ENCODE measurements around the gene SUFU.

SUFU gene

DNA sequence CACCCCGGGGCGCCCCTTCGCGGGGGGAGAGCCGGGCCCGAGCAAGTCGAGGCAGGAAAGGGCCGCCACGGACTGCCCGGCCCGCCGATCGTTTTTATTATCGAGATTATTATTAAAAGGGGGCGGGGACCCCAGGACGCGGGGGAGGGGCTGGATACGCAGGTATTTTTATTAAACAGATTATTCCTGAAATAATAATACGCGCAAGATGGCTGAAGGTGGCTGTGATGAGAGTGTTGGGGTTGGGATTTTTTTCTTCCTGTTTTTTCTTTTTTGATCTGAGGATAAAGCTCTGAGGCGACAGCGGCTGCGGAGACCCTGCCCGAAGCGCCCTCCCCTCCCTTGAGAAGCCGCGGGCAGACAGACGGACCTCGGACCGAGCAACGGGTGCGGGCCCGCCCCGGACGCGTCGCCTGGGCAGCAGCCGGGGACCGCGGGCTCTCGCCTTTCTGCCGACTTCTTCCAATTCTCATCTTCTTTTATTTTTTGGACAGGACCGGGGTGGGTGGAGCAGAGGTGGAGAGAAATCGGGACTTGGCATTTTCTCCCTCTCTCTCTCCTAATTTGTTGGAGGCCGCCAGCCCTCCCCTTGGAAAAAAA is 139.1 kb downstream of the SUFU start:
- peak; percentile 61 for DNase-seq

DNA sequence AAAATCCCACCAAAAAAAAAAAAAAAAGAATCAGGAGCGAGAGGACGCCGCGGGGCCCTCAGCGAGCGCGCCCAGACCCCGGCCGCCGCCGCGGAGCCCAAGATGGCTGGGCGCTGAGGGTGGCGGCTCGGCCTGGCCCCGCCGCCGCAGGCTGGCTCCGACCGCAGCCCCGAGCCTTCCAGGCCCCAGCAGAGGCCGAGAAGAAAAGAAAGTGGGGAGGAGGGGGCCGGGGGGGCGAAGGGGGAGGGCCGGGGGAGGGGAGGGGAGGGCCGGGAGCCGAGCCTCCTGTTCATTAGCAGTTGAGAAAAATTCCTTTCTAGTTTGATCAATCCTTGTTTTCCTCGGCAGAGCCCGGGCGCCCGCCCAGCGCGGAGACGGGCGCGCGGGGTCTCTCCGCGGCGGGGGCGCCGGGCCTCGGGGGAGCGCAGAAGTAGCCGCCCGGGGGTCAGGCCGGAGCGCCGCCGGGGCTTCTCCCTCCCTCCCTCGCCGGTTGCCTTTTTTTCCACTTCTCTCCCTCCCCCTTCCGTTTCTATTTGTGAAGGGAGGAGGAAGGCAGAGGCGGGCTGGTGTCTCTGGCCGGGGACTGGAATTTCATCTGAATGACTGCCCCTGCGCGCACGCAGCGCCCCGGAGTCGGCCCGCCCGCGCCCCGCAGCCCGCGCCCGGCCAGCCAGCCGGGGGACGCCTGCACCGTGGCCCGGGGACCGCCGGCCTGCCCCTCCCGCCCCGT is 139.7 kb downstream of the SUFU start:
- peak; percentile 55 for DNase-seq

DNA sequence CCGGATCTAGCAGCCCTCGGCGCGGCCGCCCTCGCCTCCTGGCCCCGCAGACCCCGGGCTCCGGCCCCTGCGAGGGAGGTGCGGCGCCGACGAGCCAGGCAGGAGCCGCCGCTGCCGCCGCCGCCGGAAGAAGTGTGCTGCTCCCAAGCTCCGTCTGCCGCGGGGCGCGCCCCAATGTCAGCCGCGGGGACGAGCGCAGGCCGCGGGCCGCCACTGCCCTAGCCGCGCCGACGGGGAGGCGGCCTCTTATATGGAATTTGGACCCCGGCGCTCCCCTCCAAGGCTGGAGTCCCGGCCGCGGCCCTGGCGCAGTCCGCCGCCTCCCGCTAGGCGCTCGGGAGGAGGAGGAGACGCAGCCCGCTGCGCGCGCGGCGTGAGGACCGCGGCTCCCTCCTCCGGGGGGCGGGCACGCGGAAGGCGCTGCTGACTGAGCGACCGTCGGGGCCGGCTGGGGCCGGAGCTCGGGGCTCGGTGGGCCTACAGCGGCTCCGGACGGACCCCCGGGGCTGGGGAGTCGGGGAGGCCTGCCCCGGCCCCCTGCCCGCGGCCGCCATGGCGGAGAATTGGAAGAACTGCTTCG is 140.4 kb downstream of the SUFU start, which contains the start of gene TRIM8:
Gene TRIM8, plus strand, starts transcription at position 414 of the 580 bp plus-strand sequence. Its CDS starts 139 bp downstream, at position 553.
- peak; percentile 66 for DNase-seq

DNA sequence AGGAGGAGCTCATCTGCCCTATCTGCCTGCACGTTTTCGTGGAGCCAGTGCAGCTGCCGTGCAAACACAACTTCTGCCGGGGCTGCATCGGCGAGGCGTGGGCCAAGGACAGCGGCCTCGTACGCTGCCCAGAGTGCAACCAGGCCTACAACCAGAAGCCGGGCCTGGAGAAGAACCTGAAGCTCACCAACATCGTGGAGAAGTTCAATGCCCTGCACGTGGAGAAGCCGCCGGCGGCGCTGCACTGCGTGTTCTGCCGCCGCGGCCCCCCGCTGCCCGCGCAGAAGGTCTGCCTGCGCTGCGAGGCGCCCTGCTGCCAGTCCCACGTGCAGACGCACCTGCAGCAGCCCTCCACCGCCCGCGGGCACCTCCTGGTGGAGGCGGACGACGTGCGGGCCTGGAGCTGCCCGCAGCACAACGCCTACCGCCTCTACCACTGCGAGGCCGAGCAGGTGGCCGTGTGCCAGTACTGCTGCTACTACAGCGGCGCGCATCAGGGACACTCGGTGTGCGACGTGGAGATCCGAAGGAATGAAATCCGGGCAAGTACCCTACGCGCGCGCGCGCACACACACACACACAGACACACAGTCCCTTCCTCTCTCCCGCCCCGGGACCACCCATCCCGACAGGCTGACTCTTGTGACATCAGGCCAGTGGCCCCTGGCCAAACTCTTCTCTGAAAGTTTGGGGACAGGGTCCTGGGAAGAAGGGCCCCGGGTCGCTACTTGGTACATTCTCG is 141.0 kb downstream of the SUFU start:
- peak; percentile 85 for DNase-seq

DNA sequence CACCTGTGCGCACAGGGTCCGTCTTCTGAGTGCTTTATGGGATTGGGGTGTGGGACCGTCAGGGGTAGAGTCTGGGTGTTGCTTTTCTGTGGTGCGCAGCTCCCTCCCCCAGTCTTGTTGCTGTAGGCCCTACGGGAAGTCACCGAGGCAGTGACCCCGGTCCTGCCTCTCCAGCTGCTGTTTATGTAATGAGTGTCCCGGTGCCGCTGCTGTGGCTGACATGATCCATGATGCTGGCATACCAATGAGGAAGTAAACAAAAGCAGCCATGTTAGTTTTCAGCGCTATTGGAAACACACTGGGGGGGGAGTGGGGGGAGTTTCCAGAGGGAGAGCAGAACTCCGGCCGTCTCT is 141.6 kb downstream of the SUFU start:
- DNase-seq, result peak; percentile 65

DNA sequence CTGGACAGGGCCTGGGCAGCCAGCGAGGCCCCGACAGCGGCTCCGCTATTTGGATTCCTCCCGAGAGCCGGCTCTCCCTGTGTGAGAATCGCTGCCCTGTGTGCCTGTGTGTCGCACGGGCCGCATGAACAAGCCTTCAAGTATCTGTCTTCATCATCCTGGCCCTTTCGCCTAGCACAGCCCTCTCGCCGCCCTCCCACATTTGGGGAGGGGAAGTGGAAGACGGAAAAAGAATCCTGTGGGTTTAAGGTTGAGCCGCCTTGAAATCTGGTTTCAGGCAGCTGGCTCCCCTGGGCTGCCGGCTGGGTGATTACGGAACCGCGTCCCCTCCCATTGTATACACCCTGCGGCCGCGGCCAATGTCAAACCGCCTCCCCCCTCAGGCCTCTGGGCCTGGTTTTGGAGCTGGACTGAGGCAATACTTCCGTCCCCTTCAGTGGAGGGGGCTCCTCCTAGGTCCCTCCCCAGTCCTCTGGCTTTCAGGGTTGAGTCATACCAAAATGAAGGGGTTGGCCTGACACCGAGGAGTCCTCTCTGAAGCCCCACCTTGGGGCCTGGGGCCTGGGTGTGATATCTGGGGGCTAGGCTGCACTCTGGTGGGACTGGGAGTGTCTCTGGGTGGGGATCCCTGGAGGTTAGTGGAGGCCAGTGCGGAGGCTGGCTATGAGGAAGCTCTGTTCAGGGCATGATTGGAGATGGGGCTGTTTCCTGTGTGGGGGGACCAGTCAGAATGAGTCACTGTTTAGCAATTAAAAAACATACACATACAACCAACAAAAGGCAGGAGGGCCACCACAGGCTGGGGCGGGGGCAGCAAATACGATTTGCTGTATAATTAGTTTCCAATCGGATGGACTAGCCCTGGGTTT is 142.2 kb downstream of the SUFU start:
- peak; percentile 82 for DNase-seq

DNA sequence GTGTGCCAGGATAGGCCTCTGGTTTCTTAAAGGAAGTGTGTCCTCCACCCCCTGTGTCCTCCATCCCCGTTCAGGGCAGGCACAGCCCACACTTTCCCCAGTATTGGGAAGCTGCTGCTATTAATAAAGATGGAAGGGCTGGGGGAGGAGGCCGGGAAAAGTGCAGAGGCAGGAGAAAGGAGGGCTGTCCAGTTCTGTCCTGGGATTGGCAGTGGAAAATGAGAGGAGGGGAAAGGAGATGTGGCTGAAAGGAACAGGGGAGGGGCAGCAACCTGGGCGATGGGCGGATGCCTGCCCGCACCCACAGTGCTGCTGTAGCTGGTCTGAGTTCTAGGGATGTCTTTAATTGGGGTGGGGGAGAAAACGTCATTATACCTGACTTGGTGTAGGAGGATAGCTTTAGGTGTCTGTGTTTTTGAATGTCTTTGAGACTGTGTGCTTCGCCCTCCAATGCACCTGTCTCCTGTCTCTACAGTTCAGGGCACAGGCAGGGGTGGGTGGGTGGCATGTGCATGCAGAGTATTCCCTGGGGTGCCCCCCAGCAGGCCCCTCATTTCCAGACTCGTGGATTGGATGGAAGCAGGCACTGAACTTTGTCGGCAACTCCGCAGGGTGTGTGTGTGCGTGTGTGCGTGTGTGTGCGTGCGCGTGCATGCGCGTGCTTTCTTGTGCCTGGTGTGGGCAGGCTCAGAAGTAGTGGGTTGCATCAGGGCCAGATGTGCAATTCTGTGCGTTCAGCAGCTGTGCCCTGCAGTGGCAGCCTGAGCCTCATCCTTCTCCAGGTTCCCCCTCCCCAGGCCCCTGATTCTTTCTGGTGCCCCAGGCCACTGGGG is 143.1 kb downstream of the SUFU start:
- peak; percentile 73 for DNase-seq

DNA sequence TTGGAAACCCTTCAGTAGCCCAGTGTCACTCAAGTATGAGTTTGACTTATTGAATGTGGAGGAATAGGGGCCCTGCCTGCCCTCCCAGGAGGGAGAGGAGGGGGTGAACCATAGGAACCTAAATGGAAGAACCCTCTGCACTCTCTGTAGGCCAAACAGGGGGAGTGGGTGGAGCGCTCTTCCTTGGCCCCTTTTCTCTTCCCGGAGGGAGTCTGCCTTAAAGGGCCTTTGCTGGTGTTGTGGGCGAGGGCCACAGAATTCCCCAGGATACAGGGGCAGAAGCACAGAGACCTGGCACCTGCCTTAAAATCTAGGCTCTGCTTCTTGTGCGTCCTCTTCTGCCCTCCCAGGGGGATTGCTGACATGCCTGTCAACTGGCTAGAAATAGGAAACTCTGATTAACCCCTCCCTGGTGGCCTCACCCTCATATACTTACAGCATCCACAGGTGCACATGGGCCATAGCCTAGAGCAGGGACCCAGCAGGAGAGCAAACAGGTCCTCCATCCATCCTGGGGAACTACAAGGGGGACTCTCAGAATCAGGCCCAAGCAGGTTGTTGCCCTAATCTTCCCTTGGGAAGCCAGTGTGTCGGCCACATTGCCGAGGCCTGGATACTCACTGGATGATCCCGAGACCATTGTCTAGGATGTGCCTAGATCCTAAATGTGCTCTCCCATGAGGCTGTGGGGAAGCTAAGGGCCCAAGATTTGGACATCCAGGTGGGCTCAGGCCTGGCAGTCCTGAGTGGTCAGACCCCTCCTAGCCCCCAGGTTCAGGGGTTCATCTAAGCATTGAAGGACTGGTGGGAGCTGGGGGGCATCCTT is 143.9 kb downstream of the SUFU start:
- DNase-seq, result no peak

DNA sequence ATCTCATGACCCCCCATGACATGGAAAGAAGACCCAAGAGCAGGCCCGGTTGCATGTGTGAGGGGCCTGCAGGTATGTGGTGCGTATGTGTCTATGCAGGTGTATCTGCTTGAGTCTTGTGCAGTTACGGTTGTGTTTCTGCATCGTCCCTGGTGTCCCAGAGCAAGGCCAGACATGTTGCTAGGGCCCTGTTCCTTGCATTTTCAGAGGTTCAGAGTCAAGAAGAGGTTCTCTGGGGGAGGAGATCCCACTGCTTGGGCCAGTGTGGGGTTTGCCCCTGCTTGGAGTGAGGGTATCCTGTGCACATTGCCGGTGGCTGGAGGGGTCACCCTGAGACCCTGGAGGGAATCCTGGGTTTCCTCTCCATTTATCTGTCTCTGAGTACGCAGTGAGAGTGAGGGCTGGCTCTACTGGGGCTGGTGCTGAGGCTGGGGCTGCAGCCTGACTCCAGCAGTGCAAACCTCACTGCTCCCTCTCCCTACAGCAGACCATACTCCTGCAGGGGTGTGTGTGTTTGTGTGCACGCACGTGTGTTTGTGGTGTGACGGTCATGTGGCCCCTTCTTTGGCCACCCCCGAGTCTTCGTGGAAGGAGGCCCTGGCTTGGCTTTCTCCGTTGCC is 144.6 kb downstream of the SUFU start:
- no peak for DNase-seq

DNA sequence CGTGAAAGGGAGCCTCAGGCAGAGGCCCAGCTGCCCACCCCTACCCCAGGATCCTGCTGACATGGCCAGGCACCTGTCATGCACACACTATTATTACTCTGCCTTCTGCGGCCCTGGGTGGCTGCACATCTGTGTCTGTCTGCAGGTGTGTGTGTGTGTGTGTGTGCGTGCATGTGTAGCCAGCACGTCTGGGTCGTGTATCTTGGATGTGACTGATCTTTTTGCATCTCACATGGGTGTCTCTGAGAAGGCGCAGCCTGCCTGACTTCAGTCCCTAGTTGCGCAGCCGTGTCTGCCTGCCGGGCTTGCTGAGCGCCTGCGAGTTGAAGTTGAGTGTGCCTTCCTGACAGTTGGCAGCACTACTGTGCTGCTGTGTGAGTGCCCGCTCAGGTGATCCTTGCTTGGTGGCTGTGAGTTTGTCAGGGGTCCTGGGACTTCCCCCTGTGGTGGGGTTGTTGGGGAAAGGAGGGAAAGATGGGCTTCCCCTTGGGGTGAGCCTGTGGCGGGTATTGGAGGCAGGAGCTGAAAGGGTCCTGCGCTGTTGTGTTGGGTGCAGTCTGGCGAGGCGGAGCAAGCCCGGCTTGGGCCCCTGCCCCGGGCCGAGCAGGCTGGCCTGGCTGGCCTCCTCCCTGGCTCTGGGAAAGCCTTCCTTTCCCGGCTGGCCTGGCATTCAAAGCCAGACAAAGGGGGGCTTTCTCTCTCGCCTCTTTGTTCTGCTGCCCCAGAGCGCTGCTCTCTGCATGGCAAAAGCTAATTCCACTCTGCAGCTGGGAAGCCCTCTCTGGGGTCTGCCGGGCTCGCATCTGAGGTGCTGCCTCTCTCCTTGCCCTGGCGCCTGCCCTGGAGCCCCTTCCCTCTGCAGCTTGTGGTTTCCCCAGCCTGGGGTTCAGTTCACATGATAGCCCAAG is 145.4 kb downstream of the SUFU start:
- peak; percentile 63 for DNase-seq

DNA sequence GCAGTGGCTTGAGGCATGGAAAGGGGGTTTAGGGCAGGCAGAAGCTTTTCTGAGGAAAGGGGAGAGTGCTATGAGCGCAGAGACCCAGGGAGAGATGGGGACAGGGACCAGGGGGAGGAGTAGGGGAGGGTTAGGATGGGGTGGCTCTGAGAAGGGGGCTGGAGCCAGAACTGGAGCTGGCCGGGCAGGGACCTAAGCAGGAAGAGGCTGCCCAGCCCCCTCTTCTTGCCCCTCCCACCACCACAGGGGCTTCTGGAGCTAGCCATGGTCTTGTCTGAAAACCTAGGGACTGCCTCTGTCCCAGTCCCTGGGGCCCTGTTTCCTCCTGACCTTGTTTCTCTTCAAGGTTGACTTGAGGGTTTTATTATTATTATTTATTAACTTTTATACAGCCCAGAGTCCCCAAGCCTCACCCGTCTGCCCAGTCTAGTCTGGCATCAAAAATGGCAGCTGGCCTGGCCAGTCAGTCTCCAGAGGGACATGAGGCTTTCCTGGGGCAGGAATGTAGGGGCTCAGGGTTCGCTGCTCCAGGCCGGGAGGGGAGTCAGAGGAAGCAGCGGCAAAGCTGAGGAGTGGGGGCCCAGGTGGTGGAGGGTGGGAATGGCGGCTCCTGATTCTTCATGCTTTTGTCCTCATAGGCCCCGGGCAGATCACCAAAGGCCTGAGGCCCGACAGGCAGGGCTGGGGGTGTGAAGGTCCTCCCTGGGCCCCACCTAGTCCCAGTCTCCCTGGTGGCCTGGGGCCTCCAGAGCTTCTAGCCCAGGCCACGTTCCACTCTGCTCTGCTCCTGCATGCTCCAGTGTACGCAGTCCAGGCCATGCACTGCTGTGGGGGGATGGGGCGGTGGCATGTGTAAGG is 146.3 kb downstream of the SUFU start:
- no peak for DNase-seq

DNA sequence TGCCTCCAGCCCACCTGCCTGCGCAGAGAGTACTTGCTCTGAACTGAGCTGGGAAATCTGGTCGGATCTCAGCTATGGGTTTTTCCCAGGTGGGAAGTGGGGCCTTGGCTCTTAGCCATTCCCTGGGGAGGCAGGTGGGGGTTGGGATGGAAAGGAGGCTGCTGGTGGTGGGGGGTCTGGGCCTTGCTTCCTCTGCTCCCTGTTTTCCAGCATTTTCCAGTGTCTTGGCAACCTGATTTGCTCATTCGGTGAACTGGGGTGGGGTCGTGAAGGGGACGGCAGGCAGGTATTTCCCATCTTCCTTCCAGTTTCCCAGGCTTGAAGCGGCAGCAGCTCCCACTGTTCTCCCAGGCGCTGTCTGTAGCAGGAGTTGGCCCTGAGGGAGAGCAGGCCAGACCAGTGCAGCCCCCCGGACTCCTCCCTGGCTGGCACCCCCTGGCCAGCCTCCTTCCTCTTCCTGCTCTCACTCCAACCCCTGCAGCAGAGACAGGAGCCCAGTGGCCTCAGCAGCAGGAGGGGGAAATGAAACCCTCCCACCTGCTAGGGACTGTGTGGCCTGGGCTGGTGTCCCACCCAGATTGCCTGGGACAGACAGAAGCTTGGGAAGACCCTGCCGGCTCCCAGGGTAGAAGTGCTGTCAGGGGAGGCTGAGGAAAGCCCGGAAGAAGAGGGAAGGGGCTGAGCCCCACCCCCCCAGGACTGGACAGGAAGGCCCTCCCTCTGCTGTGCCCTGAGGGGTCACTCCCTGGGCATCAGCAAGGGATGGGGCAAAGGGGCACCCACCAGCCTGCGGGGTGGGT is 147.1 kb downstream of the SUFU start:
- no peak for DNase-seq

DNA sequence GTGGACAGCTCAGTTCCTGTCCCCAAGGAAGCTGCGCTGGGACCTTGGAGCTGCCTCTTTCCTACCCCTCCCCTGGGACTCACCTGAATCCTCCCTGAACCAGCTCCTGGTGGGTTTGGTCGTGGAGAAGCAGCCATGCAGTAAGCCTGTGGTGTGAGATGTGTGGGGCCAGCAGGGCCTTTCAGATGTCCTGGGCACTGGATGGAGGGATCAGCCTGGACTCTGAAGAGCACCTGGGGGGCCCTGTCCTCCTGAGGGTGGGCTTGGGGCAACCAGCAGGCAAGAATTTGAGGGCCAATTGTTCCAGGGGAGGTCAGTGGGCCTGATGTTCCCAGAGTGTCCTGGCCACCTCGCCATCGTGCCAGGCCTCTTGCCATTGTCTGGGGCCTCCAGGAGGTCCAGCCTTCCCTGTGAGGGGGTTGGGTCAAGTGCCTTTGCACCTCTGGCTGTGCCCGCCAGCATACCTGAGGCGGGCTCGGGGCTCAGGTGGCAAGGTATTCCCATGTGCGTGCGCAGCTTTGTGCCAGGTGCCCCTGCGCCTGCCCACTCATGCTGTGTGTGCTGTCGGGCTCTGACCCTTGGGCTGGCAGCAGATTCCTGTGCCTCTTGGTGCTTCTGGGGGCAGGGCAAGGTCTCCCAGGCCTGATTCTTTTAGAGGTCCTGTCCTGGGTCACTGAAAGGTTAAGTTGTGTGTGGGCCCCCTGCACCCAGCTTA is 147.8 kb downstream of the SUFU start:
- no peak for DNase-seq

DNA sequence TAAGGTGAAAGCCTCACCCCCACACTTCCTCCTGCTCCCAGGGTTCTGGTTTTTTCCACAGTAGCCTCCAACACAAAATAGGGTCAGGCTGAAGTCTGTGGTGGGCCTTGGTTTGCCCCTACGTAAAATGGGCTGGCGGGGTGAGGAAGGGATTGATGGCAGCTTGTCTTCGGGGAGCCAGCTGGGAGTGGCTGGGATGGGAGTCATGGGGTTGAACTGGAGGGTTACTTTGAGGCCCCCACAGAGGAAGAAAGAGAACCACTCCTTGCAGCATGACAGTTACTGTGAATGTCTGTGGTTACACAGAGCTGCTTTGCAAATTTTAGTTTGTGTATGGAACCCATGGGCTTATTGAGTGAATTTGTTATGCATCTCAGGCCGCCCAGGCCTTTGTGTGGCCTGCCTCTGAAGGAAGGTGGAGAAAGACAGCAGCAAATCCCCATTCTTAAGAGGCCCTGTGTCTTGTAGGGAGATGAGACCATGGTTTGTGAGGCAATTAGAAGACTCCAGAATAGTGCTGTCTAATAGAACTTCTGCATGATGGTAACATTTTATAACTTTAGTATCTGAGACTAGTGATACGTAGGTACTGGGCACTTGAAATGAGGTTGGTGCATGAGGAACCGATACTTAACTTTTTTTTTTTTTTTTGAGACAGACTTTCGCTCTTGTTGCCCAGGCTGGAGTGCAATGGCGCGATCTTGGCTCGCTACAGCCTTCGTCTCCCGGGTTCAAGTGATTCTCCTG is 148.6 kb downstream of the SUFU start:
- DNase-seq, result no peak

DNA sequence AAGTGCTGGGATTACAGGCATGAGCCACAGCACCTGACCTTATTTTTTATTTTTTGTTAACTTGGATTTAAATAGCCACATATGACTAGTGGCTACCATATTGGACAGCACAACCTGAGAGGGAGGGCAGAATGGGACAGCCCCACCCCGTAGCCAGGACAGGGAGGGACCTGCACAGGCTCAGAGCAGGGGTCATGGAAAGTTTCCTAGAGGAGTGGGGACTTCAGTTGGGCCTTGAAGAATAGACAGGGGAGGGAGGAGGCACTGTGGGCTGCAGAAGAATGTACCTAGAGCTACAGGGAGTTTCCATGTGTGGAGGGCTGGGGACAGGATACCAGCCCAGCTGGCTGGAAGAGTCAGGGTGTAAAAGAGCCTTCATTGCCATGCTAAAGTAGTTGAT is 149.3 kb downstream of the SUFU start:
- no peak for DNase-seq

DNA sequence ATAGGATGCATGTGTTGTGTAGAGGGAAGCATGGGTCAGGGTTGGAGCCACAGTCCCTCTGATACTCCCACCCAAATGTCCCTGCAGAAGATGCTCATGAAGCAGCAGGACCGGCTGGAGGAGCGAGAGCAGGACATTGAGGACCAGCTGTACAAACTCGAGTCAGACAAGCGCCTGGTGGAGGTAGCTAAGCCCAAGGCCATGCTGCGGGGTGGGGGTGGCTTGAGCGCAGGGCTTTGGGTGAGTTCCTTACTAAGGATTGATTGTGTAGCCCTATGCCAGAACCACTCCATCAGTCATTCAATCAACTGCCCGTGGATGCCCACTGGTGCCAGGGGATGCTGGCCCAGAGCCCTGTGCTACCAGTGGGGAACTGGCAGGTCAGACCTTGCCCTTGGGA is 150.8 kb downstream of the SUFU start:
- no peak for DNase-seq

Data from CD4-positive, alpha-beta T cell treated with Interleukin-6 for 4 hours (primary cell).